HepG2 (cell line): ENCODE measurements around the gene LILRB5. TPM values are rescaled to one million over a fixed set of nuclear protein-coding genes. Genes with fewer than 3 reads are reported as not detected.

ENCODE experiments used
- FOSL2 ChIP-seq: sonication (generic); formaldehyde crosslinking; IDR thresholded peaks from 2 replicates; pipeline ENCODE4 v1.4.0; 2020; ENCODE audit warnings: missing genetic modification reagents
- KLF13 ChIP-seq: sonication (generic); formaldehyde crosslinking; IDR thresholded peaks from 2 replicates; pipeline ENCODE4 v1.4.0; 2020; ENCODE audit warnings: mild to moderate bottlenecking, missing genetic modification reagents
- MTA3 ChIP-seq: sonication (generic); formaldehyde crosslinking; IDR thresholded peaks from 2 replicates; pipeline ENCODE4 v1.4.0; 2020; ENCODE audit warnings: missing genetic modification reagents
- MYNN ChIP-seq: sonication (generic); formaldehyde crosslinking; IDR thresholded peaks from 2 replicates; pipeline ENCODE4 v1.4.0; 2020; ENCODE audit warnings: mild to moderate bottlenecking, low read depth, missing genetic modification reagents
- SSRP1 ChIP-seq: IDR thresholded peaks from 2 replicates; pipeline ENCODE4 v1.6.1; 2016; ENCODE audit warnings: control low read depth
- TAF15 ChIP-seq: fragments of 200-400 bp; formaldehyde crosslinking; IDR thresholded peaks from one replicate; pipeline ENCODE4 v1.6.1; 2018; ENCODE audit warnings: mild to moderate bottlenecking, low read depth, low read length; ENCODE audit not compliant: poor library complexity, severe bottlenecking
- TSC22D2 ChIP-seq: sonication (generic); formaldehyde crosslinking; IDR thresholded peaks from 2 replicates; pipeline ENCODE4 v1.5.1; 2020; ENCODE audit warnings: missing genetic modification reagents, mild to moderate bottlenecking, borderline replicate concordance
- ZBTB38 ChIP-seq: sonication (generic); formaldehyde crosslinking; IDR thresholded peaks from 2 replicates; pipeline ENCODE4 v1.5.1; 2020; ENCODE audit warnings: mild to moderate bottlenecking, missing genetic modification reagents
- ZFP41 ChIP-seq: sonication (generic); formaldehyde crosslinking; IDR thresholded peaks from 2 replicates; pipeline ENCODE4 v1.4.0; 2020; ENCODE audit warnings: mild to moderate bottlenecking, missing genetic modification reagents, borderline replicate concordance
- ZNF335 ChIP-seq: sonication (generic); formaldehyde crosslinking; IDR thresholded peaks from 2 replicates; pipeline ENCODE4 v1.4.0; 2020; ENCODE audit warnings: missing genetic modification reagents
- ZNF460 ChIP-seq: sonication (generic); formaldehyde crosslinking; IDR thresholded peaks from 2 replicates; pipeline ENCODE4 v1.5.1; 2020; ENCODE audit warnings: missing genetic modification reagents, mild to moderate bottlenecking, borderline replicate concordance
- ZNF552 ChIP-seq: sonication (generic); formaldehyde crosslinking; IDR thresholded peaks from 2 replicates; pipeline ENCODE4 v1.9.0; 2022; ENCODE audit warnings: missing genetic modification reagents, mild to moderate bottlenecking, borderline replicate concordance
- polyA plus RNA-seq, 8 experiments: library from polyadenylated mRNA; depleted of rRNA in 3 of 8; stranded (reverse) in 7 of 8; unstranded in 1 of 8; fragments of >200 nt; fragmentation: Illumina TruSeq in 4 of 8; extraction: Trizol in 4 of 8; gene quantifications; 2 replicates each; pipeline versions ENCODE4 v1.2.1 to v1.2.3, GENCODE V29; 2011 to 2016; ENCODE audit warnings: low read depth in 4 of 8, missing spikeins in 1 of 8, mixed read lengths in 1 of 8; ENCODE audit not compliant: insufficient read depth in 1 of 8
- total RNA-seq, 5 experiments: library from RNA; depleted of rRNA; stranded (reverse); fragments of >200 nt; fragmentation: Illumina TruSeq; extraction: Trizol; gene quantifications; 2 replicates each; pipeline ENCODE4 v1.2.3, GENCODE V29; 2016; ENCODE audit warnings: low read depth in 1 of 5
- TF ChIP-seq, protein P1 (sequence below): sonication (generic); formaldehyde crosslinking; IDR thresholded peaks from 2 replicates; pipeline ENCODE4 v1.4.0; 2020; ENCODE audit warnings: low read depth, missing genetic modification reagents
- TF ChIP-seq, protein P2 (sequence below): sonication (generic); formaldehyde crosslinking; conservative IDR thresholded peaks from 2 replicates; pipeline ENCODE4 v1.8.0; 2022; ENCODE audit warnings: mild to moderate bottlenecking, moderate library complexity, missing genetic modification reagents
- TF ChIP-seq, protein P3 (sequence below): IDR thresholded peaks from 2 replicates; pipeline ENCODE4 v1.6.1; 2016; ENCODE audit warnings: missing compliant biosample characterization, missing genetic modification reagents, borderline replicate concordance
- TF ChIP-seq, protein P4 (sequence below): IDR thresholded peaks from 2 replicates; pipeline ENCODE4 v1.6.1; 2016; ENCODE audit warnings: missing biosample characterization, missing genetic modification reagents, low read depth

The LILRB5 gene
- total and polyA plus RNA-seq, 2 of the 13 experiments (the other 11 are each of a cell fraction or from before 2014, with no cell fraction given), result not detected

DNA sequence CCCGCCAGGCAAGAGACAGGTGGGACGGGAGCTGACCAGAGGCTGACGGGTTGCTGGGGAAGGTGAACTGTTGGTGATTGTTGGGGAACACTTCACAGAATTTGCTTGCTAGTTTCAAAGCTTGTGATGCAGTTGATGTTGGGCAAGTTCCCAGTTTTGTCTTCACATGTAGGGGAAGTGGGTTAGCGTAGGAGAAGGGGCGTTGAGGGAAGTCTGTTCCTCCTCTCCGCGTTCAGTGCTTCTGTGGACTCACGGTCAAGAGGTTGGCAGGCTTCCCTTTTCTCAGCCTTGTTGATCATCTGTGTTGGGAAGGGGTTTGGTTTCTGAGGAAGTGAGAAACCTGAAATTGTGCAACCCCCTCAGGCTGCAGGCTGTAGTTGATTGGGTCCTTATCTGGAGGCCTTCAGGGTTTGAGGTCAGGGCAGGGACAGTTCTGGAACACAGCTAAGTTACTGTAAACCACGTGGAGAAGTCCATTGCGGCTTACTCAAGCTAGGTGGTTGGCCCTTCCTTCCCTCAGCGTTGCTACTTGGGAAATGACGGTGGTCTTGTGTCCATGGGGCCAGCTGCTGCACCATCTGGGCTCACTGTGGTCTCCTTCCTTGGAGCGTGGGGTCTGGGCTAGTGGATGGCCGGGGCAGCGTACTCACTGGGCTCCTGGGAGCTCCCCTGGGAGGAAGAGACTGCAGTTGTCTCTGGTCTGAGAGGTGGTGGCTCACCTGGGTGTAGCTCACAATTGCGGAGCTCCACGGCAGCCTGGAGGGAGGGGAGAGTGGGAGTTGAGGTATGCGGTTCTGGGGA is 48.9 kb downstream of the LILRB5 start (continued):
- TF ChIP-seq, protein P1, sequence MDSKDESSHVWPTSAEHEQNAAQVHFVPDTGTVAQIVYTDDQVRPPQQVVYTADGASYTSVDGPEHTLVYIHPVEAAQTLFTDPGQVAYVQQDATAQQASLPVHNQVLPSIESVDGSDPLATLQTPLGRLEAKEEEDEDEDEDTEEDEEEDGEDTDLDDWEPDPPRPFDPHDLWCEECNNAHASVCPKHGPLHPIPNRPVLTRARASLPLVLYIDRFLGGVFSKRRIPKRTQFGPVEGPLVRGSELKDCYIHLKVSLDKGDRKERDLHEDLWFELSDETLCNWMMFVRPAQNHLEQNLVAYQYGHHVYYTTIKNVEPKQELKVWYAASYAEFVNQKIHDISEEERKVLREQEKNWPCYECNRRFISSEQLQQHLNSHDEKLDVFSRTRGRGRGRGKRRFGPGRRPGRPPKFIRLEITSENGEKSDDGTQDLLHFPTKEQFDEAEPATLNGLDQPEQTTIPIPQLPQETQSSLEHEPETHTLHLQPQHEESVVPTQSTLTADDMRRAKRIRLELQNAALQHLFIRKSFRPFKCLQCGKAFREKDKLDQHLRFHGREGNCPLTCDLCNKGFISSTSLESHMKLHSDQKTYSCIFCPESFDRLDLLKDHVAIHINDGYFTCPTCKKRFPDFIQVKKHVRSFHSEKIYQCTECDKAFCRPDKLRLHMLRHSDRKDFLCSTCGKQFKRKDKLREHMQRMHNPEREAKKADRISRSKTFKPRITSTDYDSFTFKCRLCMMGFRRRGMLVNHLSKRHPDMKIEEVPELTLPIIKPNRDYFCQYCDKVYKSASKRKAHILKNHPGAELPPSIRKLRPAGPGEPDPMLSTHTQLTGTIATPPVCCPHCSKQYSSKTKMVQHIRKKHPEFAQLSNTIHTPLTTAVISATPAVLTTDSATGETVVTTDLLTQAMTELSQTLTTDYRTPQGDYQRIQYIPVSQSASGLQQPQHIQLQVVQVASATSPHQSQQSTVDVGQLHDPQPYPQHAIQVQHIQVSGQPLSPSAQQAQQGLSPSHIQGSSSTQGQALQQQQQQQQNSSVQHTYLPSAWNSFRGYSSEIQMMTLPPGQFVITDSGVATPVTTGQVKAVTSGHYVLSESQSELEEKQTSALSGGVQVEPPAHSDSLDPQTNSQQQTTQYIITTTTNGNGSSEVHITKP, result no peak
- TF ChIP-seq TAF15 (no peak), ZBTB38 (0 out of 2 replicates have a peak, but pooled peaks have one; percentile 61), ZFP41 (CRISPR knock-in tag) (no peak), TSC22D2 (CRISPR knock-in tag) (0 out of 2 replicates have a peak, but pooled peaks have one; percentile 32), ZNF460 (CRISPR knock-in tag) (no peak), SSRP1 (CRISPR knock-in tag) (peak; percentile 44; the same call in 1 of the 2 replicates), MTA3 (CRISPR knock-in tag) (no peak), MYNN (no peak), ZNF552 (no peak), FOSL2 (CRISPR knock-in tag) (peak; percentile 4; the same call in 1 of the 2 replicates), ZNF335 (CRISPR knock-in tag) (0 out of 2 replicates have a peak, but pooled peaks have one; percentile 46), KLF13 (CRISPR knock-in tag) (no peak)
- TF ChIP-seq, protein P2, sequence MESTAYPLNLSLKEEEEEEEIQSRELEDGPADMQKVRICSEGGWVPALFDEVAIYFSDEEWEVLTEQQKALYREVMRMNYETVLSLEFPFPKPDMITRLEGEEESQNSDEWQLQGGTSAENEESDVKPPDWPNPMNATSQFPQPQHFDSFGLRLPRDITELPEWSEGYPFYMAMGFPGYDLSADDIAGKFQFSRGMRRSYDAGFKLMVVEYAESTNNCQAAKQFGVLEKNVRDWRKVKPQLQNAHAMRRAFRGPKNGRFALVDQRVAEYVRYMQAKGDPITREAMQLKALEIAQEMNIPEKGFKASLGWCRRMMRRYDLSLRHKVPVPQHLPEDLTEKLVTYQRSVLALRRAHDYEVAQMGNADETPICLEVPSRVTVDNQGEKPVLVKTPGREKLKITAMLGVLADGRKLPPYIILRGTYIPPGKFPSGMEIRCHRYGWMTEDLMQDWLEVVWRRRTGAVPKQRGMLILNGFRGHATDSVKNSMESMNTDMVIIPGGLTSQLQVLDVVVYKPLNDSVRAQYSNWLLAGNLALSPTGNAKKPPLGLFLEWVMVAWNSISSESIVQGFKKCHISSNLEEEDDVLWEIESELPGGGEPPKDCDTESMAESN (CRISPR knock-in tag), result 0 out of 2 replicates have a peak, but pooled peaks have one; percentile 47
- TF ChIP-seq, protein P3, sequence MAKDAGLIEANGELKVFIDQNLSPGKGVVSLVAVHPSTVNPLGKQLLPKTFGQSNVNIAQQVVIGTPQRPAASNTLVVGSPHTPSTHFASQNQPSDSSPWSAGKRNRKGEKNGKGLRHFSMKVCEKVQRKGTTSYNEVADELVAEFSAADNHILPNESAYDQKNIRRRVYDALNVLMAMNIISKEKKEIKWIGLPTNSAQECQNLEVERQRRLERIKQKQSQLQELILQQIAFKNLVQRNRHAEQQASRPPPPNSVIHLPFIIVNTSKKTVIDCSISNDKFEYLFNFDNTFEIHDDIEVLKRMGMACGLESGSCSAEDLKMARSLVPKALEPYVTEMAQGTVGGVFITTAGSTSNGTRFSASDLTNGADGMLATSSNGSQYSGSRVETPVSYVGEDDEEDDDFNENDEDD, result no peak
- TF ChIP-seq, protein P4, sequence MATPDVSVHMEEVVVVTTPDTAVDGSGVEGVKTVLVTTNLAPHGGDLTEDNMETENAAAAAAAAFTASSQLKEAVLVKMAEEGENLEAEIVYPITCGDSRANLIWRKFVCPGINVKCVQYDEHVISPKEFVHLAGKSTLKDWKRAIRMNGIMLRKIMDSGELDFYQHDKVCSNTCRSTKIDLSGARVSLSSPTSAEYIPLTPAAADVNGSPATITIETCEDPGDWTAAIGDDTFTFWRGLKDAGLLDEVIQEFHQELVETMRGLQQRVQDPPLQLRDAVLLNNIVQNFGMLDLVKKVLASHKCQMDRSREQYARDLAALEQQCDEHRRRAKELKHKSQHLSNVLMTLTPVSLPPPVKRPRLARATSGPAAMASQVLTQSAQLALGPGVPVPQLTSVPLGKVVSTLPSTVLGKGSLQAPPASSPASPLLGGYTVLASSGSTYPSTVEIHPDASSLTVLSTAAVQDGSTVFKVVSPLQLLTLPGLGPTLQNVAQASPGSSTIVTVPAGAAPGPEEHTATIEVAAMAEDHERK (CRISPR knock-in tag), result no peak
